ENCODE data around the gene CIZ1.
"Not testable (repeated sequence)": the region's sequence is repeated elsewhere in the genome, so short reads cannot be mapped to it uniquely, and the experiment has no call there.

Gene CIZ1, protein sequence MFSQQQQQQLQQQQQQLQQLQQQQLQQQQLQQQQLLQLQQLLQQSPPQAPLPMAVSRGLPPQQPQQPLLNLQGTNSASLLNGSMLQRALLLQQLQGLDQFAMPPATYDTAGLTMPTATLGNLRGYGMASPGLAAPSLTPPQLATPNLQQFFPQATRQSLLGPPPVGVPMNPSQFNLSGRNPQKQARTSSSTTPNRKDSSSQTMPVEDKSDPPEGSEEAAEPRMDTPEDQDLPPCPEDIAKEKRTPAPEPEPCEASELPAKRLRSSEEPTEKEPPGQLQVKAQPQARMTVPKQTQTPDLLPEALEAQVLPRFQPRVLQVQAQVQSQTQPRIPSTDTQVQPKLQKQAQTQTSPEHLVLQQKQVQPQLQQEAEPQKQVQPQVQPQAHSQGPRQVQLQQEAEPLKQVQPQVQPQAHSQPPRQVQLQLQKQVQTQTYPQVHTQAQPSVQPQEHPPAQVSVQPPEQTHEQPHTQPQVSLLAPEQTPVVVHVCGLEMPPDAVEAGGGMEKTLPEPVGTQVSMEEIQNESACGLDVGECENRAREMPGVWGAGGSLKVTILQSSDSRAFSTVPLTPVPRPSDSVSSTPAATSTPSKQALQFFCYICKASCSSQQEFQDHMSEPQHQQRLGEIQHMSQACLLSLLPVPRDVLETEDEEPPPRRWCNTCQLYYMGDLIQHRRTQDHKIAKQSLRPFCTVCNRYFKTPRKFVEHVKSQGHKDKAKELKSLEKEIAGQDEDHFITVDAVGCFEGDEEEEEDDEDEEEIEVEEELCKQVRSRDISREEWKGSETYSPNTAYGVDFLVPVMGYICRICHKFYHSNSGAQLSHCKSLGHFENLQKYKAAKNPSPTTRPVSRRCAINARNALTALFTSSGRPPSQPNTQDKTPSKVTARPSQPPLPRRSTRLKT

GRCh38 chr9:128191406-128192046 is at the start of gene CIZ1:
CIZ1 (minus strand) TSS chr9:128191572; CDS start chr9:128190857, 715 bp downstream.
- peak; percentile 83 for DNase-seq

- DNase-seq: no peak
These were observed 42.5 kb upstream of the CIZ1 start for GRCh38 chr9:128233817-128234406.

DNA sequence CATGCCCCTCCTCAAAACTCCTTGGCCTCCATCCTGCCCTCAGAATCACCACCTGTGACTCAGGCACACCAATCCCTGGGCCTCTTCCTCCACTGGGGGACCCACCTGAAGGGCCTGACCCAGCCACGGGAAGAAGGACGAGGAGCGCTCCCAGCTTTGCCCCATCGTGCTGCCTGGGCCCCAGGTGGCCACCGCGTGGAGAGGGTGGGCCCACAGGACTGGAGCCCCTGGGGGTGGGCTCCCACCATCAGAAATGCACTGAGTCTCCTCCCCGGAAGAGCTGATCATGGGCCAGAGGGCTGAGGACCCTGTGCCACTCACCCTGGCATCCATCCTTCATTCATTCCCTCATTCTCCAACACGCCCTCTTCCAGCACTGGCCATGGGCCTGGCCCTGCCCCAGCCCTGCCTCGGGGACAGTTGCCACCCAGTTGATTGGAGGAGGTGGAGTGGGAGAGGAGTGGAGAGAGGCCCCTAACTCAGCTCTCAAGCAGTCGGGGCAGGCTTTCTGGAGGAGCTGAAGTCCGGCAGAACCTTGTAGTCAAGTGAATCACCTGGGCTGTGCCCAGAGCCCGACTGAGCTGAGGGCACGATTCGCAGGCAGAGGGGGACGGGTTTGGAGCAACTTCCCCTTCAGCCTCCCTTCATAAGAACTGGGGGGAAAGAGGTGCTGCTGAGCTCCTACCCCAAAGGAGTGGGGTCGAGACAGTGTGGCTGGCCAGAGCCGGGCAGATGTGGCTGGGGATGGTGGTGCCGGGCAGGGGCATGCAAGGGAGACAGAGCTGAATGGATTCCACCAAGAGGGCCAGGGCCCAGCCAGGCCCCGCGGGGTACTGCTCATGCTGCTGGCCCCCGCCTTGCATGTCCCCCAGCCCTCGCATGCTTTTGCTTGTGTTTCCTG is 41.4 kb upstream of the CIZ1 start:
- DNase-seq: no peak

- DNase-seq: no peak
These were observed 40.5 kb upstream of the CIZ1 start for GRCh38 chr9:128231638-128232527.

- DNase-seq: not testable (repeated sequence)
These were observed 39.5 kb upstream of the CIZ1 start for GRCh38 chr9:128230897-128231296.

- DNase-seq: peak; percentile 25
These were observed 35.0 kb upstream of the CIZ1 start for GRCh38 chr9:128226412-128226801.

- DNase-seq: no peak
These were observed 34.5 kb upstream of the CIZ1 start for GRCh38 chr9:128225770-128226411.

GRCh38 chr9:128224877-128225276 is 33.5 kb upstream of the CIZ1 start:
- no peak for DNase-seq

GRCh38 chr9:128222880-128223670 is 31.7 kb upstream of the CIZ1 start:
- DNase-seq: no peak

- DNase-seq: no peak
These were observed 30.7 kb upstream of the CIZ1 start for GRCh38 chr9:128222026-128222425.

DNA sequence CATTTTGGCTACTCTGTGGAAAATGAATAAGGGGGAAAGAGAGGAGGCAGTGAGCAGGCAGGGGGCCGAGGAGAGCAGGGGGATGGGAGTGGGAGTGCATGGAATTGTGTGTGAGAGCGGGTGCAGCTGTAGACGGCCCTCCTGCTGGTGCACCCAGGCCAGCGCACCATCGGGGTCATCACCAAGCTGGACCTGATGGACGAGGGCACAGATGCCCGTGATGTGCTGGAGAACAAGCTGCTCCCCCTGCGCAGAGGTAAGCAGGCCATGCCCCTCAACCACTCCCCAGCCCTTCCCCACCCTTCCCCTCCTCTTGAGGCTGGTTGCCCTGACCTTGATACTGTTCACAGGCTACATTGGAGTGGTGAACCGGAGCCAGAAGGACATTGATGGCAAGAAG is 28.5 kb upstream of the CIZ1 start:
- no peak for DNase-seq

- peak; percentile 98 for DNase-seq
These were observed 27.4 kb upstream of the CIZ1 start for GRCh38 chr9:128218518-128219389.

DNA sequence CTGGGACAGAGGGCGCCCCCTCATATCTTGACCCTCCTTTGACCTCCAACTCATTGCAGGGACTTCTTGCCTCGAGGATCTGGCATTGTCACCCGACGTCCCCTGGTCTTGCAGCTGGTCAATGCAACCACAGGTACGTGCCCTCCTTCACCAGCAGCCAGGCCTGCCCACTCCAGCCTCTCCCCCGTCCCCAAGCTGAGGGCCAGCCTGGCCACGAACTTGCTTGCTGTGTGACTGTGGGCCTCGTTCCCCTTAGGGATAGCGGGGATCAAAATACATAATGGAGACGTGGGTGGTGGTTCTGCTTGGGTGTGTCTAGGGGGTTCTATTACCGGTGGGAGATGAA is 26.8 kb upstream of the CIZ1 start:
- no peak for DNase-seq

DNA sequence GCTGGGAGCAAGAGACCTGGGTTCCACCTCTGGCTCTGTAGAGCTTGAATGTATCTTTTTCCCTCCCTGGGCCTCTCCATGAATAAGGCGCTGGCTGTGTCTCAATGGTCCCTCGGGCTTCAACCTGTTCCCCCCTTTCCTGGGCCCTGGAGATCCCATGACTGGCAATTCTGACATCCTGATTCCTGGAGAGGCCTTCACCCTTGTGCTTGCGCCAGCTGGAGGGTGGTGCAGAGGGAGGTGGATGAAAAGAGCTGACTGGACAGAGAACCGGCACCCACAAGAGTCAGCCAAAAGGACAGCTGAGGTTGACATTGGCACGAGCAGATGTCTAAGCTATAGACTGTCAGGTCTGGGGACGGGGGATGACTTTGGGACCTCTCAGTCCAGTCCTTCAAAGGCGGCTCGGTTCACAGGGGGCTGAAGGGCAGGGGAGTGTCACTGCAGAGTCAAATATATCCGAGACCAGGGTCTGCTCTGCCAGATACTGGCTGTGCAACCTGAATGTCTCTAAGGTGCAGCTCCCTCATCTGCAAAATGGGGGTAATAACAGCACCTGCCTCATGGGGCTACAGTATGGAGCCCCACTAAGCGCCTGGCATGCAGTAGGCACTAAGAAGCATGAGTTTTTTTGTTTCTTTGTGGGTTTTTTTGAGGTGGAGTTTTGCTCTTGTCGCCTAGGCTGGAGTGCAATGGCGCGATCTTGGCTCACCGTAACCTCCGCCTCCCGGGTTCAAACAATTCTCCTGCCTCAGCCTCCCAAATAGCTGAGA is 25.6 kb upstream of the CIZ1 start:
- DNase-seq: no peak

DNA sequence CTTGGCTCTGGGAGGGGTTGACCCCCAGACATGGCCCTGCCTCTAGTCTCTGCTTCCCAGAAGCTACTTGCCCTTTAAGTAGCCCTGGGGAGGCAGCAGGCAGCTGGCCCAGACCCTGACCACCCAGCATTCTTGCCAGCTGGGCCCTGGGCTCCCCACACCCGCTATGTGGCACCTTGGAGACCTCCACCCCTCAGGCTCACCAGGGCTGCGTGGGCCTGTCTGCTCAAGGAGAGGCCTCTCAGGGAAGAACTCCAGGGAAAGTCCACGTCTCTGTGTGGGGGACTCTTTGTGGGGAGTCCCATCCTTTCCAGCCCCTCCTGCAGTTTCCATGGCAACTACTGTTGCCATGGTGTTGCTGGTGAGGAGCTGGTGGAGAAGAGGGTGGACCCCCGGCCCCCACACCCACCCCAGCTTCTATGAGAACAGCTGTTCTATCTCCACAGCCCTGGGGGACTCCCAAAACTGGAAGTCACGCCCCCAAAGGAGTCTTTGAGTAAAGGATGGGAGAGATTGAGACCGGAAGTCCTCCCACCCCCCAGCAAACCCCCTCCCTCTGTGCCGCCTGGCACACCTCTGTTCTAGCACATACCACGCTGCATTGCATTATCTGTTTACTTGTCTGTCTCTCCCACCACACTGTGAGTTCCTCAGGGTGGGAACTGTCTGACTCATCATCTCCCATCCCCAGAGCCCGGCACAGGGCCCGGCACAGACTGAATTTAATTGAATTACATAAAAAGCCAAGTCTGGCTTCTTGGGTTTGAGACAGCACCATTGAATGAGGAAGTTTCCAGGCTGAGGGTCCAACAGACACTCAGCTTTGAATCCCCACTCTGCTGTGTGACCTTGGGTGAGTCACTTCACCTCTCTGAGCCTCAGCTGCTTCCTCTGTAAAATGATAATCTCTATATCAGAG is 24.4 kb upstream of the CIZ1 start:
- no peak for DNase-seq

All from NCI-H82 (cell line).